HG03103 (cell line): ENCODE results near the gene METTL2B.
"Not testable (repeated sequence)": the region's sequence is repeated elsewhere in the genome, so short reads cannot be mapped to it uniquely, and the experiment has no call there.

Experiments
- ATAC-seq: cut with Tn5 transposase; IDR thresholded peaks from one replicate; pipeline ENCODE4 v1.9.1; 2021; ENCODE audit warnings: low read depth; ENCODE audit not compliant: unreplicated experiment

METTL2B gene

GRCh38 chr7:128454808-128455542 lies 21.6 kb upstream of the METTL2B start:
- no peak for ATAC-seq

DNA sequence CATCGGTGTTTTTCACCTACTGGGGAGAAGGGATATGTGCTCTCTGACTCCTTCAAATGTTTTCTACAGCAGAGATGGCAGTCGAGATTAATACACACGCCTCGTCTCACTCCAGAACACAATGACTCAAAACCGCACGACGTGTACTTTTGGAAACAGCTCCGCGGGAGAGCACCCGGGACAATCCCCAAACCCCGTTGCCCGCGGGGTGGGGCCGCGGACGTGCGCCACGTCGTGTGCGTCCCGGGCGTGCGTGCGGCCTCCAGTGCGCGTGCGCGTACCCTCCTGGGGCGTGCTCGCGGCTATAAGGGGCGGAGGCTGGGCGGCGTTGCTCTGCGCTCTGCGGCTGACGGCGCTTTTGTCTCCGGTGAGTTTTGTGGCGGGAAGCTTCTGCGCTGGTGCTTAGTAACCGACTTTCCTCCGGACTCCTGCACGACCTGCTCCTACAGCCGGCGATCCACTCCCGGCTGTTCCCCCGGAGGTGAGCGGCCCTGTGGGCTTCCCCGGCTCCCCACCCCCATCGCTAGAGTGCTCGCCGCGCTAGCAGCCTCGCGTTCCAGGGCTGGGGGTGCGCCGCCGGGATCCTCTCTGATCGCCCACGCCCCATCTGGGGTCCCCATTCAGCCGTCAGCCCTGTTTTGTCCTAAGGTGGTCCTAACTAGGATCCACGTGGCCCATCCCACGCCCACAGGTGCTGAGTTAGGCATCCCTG lies 20.8 kb upstream of the METTL2B start, which contains the start of gene HILPDA:
Gene HILPDA (plus strand): TSS at position 336 of the 712 bp plus-strand sequence. CDS start 1,391 bp downstream, outside the sequence.
- ATAC-seq, result peak; percentile 72

DNA sequence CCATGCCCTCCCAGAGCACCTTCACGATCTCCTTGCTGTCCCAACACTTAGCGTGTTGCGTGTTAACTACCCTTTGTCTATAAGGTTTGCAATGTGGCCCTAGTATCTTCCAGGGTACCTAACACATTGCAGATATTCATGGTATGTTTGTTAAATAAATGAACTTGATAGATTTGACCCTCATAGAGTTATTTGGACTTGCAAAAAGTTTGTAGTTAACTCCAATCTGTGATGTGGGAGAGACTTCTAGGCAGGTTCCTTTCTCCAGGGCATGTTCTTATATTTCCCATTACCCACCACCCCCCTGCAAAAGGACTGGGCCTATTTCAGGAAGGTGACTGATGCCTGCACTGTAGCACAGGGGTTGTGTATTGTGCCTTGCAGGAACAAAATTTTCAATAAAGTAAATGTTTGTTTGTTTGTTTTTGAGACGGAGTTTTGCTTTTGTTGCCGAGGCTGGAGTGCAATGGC lies 20.3 kb upstream of the METTL2B start:
- ATAC-seq, result peak; percentile 4

DNA sequence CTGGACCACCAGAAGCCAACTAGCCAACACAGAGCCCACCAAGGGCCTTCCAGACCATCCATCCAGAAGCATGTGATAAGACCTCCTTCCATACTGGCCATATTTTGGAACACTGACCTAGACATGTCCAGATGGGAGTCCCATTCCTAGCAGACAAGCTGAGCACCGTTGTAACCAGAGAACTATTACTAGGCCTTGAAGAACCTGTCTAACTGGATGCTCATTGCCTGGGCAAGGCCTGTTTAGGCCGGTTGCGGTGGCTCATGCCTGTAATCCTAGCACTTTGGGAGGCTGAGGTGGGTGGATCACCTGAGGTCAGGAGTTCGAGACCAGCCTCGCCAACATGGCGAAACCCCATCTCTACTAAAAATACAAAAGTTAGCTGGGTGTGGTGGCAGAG lies 19.2 kb upstream of the METTL2B start:
- not testable (repeated sequence) for ATAC-seq

DNA sequence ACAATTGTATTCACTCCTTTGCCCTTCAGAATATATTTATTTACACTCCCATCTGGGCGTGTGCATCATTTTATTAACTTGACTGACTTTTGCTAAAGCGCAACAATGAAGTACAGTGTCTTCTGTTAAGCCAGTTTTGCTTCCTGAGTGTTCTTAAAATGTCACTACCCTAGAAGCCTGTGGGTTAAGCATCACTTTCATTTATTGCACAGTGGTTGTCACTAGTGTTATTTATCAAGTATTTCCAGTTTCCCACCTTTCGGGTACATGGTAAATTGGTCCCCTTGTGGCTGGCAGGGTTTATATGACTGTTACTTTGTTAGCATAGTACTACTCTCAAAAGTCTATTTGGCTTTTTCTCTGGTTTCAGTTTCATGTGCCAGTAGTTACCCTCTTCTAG lies 17.6 kb upstream of the METTL2B start:
- peak; percentile 10 for ATAC-seq

- ATAC-seq, result peak; percentile 40
Observed at GRCh38 chr7:128459394-128459878, 17.1 kb upstream of the METTL2B start.

DNA sequence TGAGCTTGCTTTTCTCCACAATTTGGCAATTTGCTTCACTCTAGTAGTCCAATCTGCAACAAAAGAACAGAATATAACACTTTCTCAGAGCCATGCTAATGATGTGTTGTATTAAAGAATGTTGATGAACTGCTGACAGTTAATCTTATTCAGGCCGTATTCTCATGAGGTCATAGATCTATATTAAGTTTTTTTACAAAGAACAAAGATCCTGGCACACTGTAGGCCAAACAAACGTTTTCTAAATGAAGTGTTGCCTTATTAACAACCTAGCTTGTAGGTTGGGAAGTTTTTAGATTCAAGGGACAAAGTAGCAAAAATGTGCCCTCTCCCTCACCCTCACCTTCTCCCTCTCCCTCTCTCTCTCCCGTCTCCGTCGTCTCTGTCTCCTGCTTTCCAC lies 14.1 kb upstream of the METTL2B start:
- ATAC-seq, result no peak

DNA sequence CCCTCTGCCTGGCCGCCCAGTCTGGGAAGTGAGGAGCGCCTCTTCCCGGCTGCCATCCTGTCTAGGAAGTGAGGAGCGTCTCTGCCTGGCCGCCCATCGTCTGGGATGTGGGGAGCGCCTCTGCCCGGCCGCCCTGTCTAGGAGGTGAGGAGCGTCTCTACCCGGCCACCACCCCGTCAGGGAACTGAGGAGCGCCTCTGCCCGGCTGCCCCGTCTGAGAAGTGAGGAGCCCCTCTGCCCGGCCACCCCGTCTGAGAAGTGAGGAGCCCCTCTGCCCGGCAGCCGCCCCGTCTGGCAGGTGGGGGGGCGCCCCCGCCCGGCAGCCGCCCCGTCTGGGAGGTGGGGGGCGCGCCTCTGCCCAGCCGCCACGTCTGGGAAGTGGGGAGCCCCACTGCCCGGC lies 13.2 kb upstream of the METTL2B start:
- not testable (repeated sequence) for ATAC-seq

- not testable (repeated sequence) for ATAC-seq
Observed at GRCh38 chr7:128463933-128464332, 12.6 kb upstream of the METTL2B start.

DNA sequence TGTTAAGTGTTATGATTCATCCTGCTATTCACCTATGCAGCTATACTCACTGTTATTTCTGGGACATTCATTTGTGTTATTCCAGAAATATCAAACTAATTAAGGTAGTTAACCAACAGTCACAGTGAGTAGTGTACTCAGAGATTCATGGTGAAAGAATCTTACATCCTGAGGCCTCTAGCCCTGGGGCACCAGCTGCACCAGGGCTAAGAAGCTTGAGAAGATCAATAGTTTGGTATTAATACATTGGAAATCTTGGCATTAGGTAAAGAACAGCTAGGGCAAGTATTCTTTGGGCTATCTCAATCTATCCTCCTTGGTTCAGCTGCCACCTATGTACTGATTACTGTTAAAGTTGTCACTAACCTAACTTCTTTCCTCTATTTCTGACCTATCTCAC lies 9.7 kb upstream of the METTL2B start:
- not testable (repeated sequence) for ATAC-seq

- ATAC-seq, result not testable (repeated sequence)
Observed at GRCh38 chr7:128477336-128477690, 765 bp downstream of the METTL2B start.

DNA sequence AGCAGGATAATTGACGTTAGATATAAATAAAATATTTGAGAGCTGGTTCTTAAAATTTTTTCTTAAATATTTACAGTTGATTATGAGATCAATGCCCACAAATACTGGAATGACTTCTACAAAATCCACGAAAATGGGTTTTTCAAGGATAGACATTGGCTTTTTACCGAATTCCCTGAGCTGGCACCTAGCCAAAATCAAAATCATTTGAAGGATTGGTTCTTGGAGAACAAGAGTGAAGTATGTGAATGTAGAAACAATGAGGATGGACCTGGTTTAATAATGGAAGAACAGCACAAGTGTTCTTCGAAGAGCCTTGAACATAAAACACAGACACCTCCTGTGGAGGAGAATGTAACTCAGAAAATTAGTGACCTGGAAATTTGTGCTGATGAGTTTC lies 2.5 kb downstream of the METTL2B start:
- ATAC-seq, result not testable (repeated sequence)

DNA sequence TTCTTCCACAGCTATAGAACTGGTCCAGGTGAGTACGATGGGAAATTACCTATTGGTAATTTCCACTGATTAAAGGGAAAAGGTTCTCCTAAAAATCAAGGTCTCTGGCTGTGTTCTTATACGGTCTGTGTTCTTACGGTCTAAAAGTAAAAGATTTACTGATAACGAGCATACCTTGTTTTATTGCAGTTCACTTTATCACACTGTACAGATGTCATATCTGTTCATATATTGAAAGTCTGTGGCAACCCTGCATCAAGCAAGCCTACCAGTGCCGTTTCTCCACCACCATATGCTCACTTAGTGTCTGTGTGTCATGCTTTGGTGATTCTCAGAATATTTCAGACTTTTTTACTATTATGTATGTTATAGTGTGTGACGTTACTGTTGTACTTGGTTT lies 11.6 kb downstream of the METTL2B start:
- ATAC-seq, result not testable (repeated sequence)

GRCh38 chr7:128497405-128497804 lies 20.9 kb downstream of the METTL2B start:
- no peak for ATAC-seq

GRCh38 chr7:128505416-128505815 lies 28.9 kb downstream of the METTL2B start:
- not testable (repeated sequence) for ATAC-seq

DNA sequence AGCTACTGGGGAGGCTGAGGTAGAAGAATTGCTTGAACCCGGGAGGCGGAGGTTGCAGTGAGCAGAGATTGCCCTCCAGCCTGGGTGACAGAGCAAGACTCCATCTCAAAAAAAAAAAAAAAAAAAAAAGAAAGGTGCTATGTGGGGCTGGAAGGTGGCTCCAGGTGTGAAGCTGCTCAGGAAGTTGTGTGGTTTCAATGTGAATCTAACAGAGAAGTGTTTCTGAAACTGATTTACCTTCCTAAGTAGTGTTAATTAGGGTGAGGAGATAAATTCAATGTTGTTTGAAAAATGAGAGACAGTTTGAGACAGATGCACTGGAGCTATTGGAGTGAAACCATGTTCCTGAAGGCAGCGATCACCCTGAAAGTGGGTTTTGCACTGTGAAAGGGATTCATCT lies 30.3 kb downstream of the METTL2B start:
- peak; percentile 36 for ATAC-seq

DNA sequence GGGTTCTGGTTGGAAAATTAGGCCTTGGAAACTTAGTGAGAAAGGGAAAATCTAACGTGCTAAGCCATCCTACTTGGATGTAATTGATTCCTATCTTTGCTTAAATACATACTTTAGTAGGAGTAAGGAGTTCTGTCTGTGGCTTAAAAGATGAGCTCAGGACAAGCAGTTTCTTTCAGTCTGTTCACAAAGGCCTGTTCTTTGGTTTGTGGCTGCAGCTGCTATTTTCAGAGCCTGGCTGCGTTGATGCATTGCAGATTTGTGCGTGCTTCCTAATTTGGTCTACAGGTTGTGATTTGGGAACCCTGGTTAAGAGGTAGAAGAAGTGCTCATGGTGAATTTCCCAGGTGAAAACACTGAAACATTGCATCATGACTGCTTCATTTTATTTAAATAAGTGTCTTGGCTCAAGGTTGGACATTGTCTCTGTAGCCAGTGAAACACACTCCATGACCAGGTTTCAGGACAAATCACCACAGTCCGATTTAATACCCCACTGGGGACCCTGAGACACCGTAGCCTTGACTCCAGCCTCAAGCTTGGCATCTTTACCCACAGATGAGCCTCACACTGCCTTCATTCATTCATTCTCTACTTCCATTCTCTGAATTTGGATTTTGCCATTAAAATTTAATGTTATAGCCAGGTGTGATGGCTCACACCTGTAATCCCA lies 30.9 kb downstream of the METTL2B start:
- ATAC-seq, result peak; percentile 42

- not testable (repeated sequence) for ATAC-seq
Observed at GRCh38 chr7:128511692-128512091, 35.1 kb downstream of the METTL2B start.

DNA sequence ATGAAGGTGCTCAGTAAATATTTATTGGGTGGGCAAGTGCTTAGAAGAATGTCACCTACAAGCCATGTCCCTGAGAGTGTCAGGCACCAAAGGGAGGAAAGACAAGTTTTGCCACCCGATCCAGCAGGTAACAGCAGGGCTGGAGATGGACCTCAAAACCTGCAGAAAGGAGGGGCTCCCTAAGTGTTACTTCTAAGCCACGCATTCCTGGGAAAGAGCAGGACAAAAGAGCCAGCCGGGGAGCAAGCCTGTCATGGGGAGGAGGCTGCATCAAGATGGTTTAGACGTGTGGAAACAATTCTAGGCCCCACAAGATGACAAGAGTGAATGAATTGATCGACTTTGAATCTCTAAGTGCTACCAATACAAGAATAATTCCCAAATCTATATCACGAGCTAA lies 38.7 kb downstream of the METTL2B start:
- not testable (repeated sequence) for ATAC-seq

DNA sequence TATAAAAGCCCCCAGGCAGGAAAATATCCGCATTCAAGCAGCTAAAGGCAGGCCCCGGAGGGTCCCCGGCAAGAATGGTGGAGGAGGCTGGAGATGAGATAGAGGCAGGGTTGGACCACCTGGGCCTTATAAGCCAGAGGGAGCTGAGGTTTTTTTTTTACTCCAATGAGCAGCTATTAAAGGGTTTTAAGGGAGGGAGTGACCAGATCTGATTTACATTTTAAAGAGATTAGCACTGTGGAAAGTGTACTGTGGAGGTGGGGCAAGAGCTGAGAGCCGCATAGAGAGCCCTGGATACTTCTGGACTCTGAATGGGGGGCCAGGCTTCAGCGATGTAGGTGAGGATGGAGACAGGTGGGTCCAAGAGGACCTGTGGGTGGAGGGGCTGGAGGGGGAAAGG lies 40.5 kb downstream of the METTL2B start:
- ATAC-seq, result not testable (repeated sequence)
